Left renal cortex interstitium (tissue), 4 donors: ENCODE results near the gene KCNG3. TPM values are rescaled to one million over a fixed set of nuclear protein-coding genes. Genes with fewer than 3 reads are reported as not detected.

Source experiments
- DNase-seq, 4 donors: peaks; one replicate each; pipeline ENCODE4 v3.0.0-alpha.2; 2013; ENCODE audit warnings: low read depth in 4 of 4, low spot score in 2 of 4, missing footprints in 1 of 4
- polyA plus RNA-seq, 4 donors: library from polyadenylated mRNA; unstranded; fragments of 120-200 nt; gene quantifications; one replicate each; pipeline ENCODE4 v1.2.1, GENCODE V29; 2013; ENCODE audit not compliant: insufficient read length in 4 of 4

The KCNG3 gene
- polyA plus RNA-seq: 1 to 10 TPM in 2 of 4 donors, under 1 TPM in 2; 0.86 to 1.1 (median 0.94) TPM

GRCh38 chr2:42493468-42494354 is at the start of gene KCNG3:
TSS of gene KCNG3 (minus strand) at chr2:42493982. CDS start at chr2:42493501, 481 bp downstream.
- peak in 1 of 4 donors; percentile 48 for DNase-seq

- no peak for DNase-seq
Observed at GRCh38 chr2:42542871-42543270, 49.1 kb upstream of the KCNG3 start.

- no peak for DNase-seq
Observed at GRCh38 chr2:42537493-42537892, 43.7 kb upstream of the KCNG3 start.

- DNase-seq: no peak
Observed at GRCh38 chr2:42532397-42532796, 38.6 kb upstream of the KCNG3 start.

- DNase-seq: no peak
Observed at GRCh38 chr2:42523341-42523740, 29.6 kb upstream of the KCNG3 start.

- DNase-seq: no peak
Observed at GRCh38 chr2:42522035-42522434, 28.3 kb upstream of the KCNG3 start.

- DNase-seq: no peak
Observed at GRCh38 chr2:42519624-42520023, 25.8 kb upstream of the KCNG3 start.

DNA sequence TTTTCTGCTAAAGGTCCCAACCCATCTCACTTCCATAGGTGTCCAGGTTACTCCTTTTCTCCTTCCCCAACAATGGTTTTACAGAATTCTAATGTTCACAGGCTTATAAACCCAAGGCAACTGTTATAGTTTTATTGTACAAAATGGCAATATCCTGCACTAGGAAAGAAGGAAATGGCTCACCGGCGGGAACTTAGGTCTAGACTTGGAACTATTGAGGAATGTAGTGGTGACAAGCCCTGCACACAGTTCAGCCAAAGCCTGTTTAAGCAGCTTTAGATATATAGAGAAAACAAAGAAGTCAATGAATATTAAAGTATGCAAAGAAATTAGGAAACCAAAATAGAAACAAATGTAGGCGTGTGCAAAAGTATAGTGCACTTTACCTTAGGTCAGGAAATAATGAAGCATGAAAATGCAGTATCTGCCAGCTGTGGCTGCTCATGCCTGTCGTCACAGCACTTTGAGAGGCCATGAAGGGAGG is 22.7 kb upstream of the KCNG3 start:
- no peak for DNase-seq

DNA sequence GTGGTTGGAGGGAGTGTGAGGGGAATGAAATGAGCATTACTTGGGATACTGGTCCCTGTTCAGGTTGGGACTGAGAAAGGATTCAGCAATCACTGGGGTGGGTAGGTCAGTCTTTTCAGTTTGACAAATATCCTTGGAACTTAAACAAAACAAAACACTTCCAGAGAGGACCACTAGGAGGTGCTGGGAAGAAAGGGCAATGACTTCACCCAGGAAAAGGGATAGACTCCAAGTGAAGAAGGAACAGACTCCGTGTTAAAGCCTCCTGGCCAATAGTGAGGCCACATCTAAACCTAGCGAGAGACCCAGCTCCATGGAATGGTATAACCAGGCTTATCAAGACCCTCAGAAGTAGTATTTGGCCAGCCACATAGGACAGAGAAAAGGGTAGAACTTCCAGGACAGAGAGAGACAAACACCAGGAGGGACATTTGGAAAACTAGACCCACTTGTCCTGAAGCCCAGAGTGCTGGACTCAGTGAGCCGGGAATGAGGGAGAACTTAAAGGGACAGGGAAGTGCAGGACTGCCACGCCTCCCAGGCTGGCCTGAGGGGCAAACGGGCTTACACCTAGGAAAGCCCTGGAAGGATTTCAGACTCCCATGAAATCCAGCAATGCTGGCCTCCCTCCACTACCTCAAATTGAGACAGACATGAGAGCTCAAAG is 19.6 kb upstream of the KCNG3 start:
- no peak for DNase-seq

DNA sequence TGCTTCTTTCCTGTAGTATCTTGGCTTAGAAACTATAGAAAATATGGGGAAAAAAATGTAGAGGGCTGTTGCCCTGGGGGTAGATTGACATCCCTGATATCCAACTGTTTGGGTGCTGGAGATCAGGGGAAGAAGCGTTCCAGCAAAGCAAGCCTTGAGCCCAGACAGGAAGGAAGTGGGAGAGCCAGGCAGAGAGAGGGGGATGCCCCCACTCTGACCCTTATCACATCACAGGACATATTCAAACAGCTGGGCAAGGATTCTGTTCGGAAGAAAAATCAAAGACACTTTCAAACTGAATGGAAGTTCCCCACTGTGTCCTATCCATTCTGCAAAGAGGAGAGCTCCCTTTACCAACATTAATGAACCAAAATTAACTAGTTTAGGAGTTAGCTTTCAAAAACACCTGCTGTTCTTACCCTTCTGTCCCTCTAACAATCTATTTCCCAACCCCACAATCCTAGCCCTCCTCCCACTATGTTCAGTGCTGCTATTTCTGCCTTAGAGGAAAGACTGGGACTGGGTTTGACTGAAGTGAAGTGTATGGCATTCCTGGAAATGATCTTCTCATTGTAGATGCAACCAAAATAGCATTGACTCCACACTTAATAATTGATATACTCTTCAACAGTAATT is 16.9 kb upstream of the KCNG3 start:
- DNase-seq: no peak

DNA sequence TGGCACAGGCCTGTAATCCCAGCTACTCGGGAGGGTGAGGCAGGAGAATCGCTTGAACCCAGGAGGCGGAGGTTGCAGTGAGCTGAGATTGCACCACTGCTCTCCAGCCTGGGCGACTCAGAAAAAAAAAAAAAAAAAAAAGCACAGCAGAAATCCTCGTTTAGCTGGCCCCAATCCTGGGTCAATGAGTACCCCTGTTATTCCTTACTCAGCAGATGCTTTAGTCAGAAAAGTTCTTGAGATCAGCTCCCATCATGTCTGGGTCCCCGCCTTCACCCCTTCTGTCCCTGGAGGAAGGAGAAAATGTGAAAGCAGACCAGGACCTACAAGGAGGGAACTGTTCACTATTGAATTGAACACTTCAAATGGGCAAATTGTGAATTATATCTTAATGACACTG is 16.4 kb upstream of the KCNG3 start:
- DNase-seq: no peak

GRCh38 chr2:42504364-42505230 is 10.8 kb upstream of the KCNG3 start:
- no peak for DNase-seq

- no peak for DNase-seq
Observed at GRCh38 chr2:42503291-42503690, 9.5 kb upstream of the KCNG3 start.

GRCh38 chr2:42498497-42498896 is 4.7 kb upstream of the KCNG3 start:
- DNase-seq: no peak

- DNase-seq: no peak
Observed at GRCh38 chr2:42495611-42496010, 1.8 kb upstream of the KCNG3 start.

- no peak for DNase-seq
Observed at GRCh38 chr2:42495234-42495581, 1.4 kb upstream of the KCNG3 start.

DNA sequence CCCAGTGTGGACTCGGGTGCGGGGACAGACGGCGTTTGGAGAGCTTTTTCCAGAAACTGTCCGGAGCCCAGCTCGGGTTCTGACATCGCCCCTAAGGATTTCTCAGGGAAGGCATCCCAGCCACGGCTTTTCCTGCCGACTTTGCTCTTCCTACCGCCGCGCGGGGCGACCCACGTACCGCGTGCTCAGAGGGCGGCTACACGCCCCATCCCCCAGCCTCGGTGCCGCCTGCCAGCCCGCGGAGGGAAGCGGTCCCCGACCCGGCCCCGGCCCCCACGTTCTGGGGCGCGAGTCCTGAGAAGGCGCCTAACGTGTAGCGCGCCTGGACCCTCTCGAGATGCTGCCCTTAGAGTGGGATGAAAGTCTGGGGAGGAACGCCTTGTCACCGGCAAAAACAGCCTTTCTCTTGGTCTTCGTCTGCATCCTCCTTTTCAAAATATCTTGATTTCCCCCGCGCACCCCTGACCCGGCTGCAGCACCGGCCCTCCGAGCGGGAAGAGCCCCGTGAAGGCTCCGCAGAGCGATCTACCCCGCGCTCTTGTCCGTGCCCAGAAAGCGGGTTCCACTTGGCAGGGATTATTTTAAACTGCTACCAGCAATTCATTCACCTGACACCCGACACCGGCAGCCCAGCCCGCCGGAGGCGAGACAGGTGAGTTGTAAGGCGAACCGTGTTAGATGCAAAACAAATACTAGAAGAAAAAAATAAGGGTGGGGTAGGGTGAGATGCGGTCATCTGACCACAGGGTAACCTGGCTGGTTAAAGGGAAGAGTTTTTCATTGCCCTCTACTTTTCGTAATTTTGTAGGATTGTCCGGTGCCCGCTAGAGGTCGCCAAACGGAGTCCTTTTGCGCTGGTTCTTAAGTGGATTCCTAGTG is 812 bp upstream of the KCNG3 start:
- DNase-seq: peak in 3 of 4 donors; percentile 72 to 85 (median 84)

GRCh38 chr2:42492691-42493467 is 903 bp downstream of the KCNG3 start:
- no peak for DNase-seq

GRCh38 chr2:42488297-42488696 is 5.5 kb downstream of the KCNG3 start:
- DNase-seq: no peak
